ENCODE data around the gene EVI5L. TPM values are rescaled to one million over a fixed set of nuclear protein-coding genes. Genes with fewer than 3 reads are reported as not detected.

EVI5L gene
- total RNA-seq, 1 donor from 2014 or later: 9.9 TPM

DNA sequence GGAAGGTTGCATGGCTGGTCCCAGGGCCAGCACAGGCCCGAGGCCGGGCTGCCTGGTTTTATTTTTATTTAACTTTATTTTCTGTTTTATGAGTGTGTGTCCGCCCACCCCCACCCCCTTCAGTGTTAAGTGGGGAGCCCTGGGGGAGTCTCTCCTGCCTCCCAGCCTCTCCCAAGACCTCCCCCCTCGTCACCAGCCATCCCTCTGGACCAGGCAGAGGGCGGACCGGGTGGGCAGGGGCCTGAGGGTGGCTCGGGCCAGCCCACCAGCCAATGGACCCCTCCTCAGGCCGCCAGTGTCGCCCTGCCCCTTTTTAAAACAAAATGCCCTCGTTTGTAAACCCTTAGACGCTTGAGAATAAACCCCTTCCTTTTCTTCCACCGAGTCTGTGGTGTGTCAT is 84.1 kb downstream of the EVI5L start:
- Histone ChIP-seq H3K4me3 (ENCODE audit: low read depth, low read length) (no peak overlapping the region), H3K36me3 (ENCODE audit: control insufficient read depth, insufficient read depth, low read length) (no peaks in the 10 kb centered on the region), H3K27me3 (ENCODE audit: control insufficient read depth, insufficient read depth, low read length) (peaks cover 32% of the 10 kb centered on the region)
- no peak for DNase-seq (ENCODE audit: low read depth)
- TF ChIP-seq, protein P1, sequence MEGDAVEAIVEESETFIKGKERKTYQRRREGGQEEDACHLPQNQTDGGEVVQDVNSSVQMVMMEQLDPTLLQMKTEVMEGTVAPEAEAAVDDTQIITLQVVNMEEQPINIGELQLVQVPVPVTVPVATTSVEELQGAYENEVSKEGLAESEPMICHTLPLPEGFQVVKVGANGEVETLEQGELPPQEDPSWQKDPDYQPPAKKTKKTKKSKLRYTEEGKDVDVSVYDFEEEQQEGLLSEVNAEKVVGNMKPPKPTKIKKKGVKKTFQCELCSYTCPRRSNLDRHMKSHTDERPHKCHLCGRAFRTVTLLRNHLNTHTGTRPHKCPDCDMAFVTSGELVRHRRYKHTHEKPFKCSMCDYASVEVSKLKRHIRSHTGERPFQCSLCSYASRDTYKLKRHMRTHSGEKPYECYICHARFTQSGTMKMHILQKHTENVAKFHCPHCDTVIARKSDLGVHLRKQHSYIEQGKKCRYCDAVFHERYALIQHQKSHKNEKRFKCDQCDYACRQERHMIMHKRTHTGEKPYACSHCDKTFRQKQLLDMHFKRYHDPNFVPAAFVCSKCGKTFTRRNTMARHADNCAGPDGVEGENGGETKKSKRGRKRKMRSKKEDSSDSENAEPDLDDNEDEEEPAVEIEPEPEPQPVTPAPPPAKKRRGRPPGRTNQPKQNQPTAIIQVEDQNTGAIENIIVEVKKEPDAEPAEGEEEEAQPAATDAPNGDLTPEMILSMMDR (IDR thresholded peaks at IDR 0.05; ENCODE audit: insufficient read depth, low read length, poor library complexity, severe bottlenecking): no peak

Other genes starting within 250 kb of the EVI5L start
- gene CAMSAP3, start 234.4 kb upstream of the EVI5L start, total RNA-seq: 12.6 and 17.2 TPM in 2 replicates
- gene XAB2, start 200.7 kb upstream of the EVI5L start, total RNA-seq: 48.1 and 53.5 TPM in 2 replicates
- 9.9 and 30.2 TPM in 2 replicates for gene PET100, start 200.4 kb upstream of the EVI5L start, total RNA-seq
- 0.75 TPM in 1 of 2 replicates, not detected in the other for gene PCP2, start 196.5 kb upstream of the EVI5L start, total RNA-seq
- gene STXBP2, start 193.1 kb upstream of the EVI5L start, total RNA-seq: 65.7 and 73.9 TPM in 2 replicates
- 1.7 TPM in 1 of 2 replicates, not detected in the other for gene RETN, start 161.2 kb upstream of the EVI5L start, total RNA-seq
- not detected in 2 replicates for gene MCEMP1, start 153.1 kb upstream of the EVI5L start, total RNA-seq
- 117 and 148 TPM in 2 replicates for gene TRAPPC5, start 149.4 kb upstream of the EVI5L start, total RNA-seq
- gene FCER2, start 128.1 kb upstream of the EVI5L start, total RNA-seq: not detected in 2 replicates
- gene CLEC4G, start 98.1 kb upstream of the EVI5L start, total RNA-seq: not detected in 2 replicates
- 0.04 and 0.07 TPM in 2 replicates for gene CD209, start 82.7 kb upstream of the EVI5L start, total RNA-seq
- 0.27 TPM in 1 of 2 replicates, not detected in the other for gene CLEC4M, start 67.0 kb upstream of the EVI5L start, total RNA-seq
- 1.0 and 1.2 TPM in 2 replicates for gene PRR36, start 44.2 kb downstream of the EVI5L start, total RNA-seq
- 11.6 and 15.1 TPM in 2 replicates for gene LRRC8E, start 58.3 kb downstream of the EVI5L start, total RNA-seq
- 15.0 and 19.7 TPM in 2 replicates for gene MAP2K7, start 73.7 kb downstream of the EVI5L start, total RNA-seq
- 0.14 and 4.5 TPM in 2 replicates for gene TGFBR3L, start 84.6 kb downstream of the EVI5L start, total RNA-seq
- gene SNAPC2, start 90.1 kb downstream of the EVI5L start, total RNA-seq: 32.0 and 33.3 TPM in 2 replicates
- 15.7 and 16.1 TPM in 2 replicates for gene CTXN1, start 95.9 kb downstream of the EVI5L start, total RNA-seq
- 80.5 and 83.9 TPM in 2 replicates for gene TIMM44, start 113.4 kb downstream of the EVI5L start, total RNA-seq
- gene ELAVL1, start 175.4 kb downstream of the EVI5L start, total RNA-seq: 62.3 and 65.9 TPM in 2 replicates
- not detected in 2 replicates for gene CCL25, start 222.5 kb downstream of the EVI5L start, total RNA-seq

All from kidney epithelial cell (primary cell).